CD4-positive, CD25-positive, alpha-beta regulatory T cell (primary cell): ENCODE measurements around the gene STK33. TPM values are rescaled to one million over a fixed set of nuclear protein-coding genes. Genes with fewer than 3 reads are reported as not detected.
"Not testable (repeated sequence)": the region's sequence is repeated elsewhere in the genome, so short reads cannot be mapped to it uniquely, and the experiment has no call there.

Experiments used
- ATAC-seq, 2 donors: fragments of 150-1000 bp; cut with Tn5 transposase; one replicate each; pipeline ENCODE4 v1.10.0; 2021; ENCODE audit warnings: low read depth in 2 of 2, moderate number of reproducible peaks in 2 of 2, moderate library complexity in 1 of 2
- DNase-seq, 3 donors: peaks; one replicate each; pipeline versions ENCODE4 v3.0.0 to v3.0.0-alpha.2; 2012 to 2022; ENCODE audit warnings: mixed read lengths in 1 of 3
- H3K27ac ChIP-seq: one replicate; pipeline ENCODE4 v1.7.0; 2013; ENCODE audit warnings: mild to moderate bottlenecking, low read length; ENCODE audit not compliant: insufficient read depth, poor library complexity, severe bottlenecking
- H3K27me3 ChIP-seq: one replicate; pipeline ENCODE4 v1.7.0; 2013; ENCODE audit warnings: low read length; ENCODE audit not compliant: control insufficient read depth, insufficient read depth
- H3K36me3 ChIP-seq: one replicate; pipeline ENCODE4 v1.7.0; 2013; ENCODE audit warnings: mild to moderate bottlenecking, low read length, moderate library complexity; ENCODE audit not compliant: control insufficient read depth, insufficient read depth
- H3K4me1 ChIP-seq: 2 replicates; pipeline ENCODE4 v1.7.0; 2013; ENCODE audit warnings: mild to moderate bottlenecking, low read length; ENCODE audit not compliant: insufficient read depth, control insufficient read depth, poor library complexity, severe bottlenecking
- H3K4me3 ChIP-seq: one replicate; pipeline ENCODE4 v1.7.0; 2013; ENCODE audit warnings: low read depth, mild to moderate bottlenecking, low read length, moderate library complexity
- H3K9me3 ChIP-seq, 2 experiments: 1 replicate in 1 of 2; 2 replicates in 1 of 2; pipeline ENCODE4 v1.7.0; 2013; ENCODE audit warnings: low read length in 2 of 2, mild to moderate bottlenecking in 1 of 2, moderate library complexity in 1 of 2; ENCODE audit not compliant: control insufficient read depth in 2 of 2
- H3K27ac Mint-ChIP-seq, 3 donors: one replicate each; pipeline ENCODE4 v1.8.0; 2020 to 2022; ENCODE audit warnings: mild to moderate bottlenecking in 3 of 3, mixed read lengths in 3 of 3, moderate library complexity in 2 of 3
- H3K27me3 Mint-ChIP-seq: one replicate; pipeline ENCODE4 v1.8.0; 2022; ENCODE audit warnings: mild to moderate bottlenecking, mixed read lengths
- H3K36me3 Mint-ChIP-seq: one replicate; pipeline ENCODE4 v1.8.0; 2020; ENCODE audit warnings: mixed read lengths
- H3K4me1 Mint-ChIP-seq, 4 donors: one replicate each; pipeline ENCODE4 v1.8.0; 2020 to 2022; ENCODE audit warnings: mixed read lengths in 4 of 4, mild to moderate bottlenecking in 1 of 4
- H3K4me3 Mint-ChIP-seq, 4 donors: one replicate each; pipeline ENCODE4 v1.8.0; 2020 to 2022; ENCODE audit warnings: mild to moderate bottlenecking in 4 of 4, mixed read lengths in 4 of 4, moderate library complexity in 3 of 4
- H3K9me3 Mint-ChIP-seq, 7 donors: one replicate each; pipeline ENCODE4 v1.8.0; 2020 to 2022; ENCODE audit warnings: mixed read lengths in 7 of 7, mild to moderate bottlenecking in 3 of 7, moderate library complexity in 2 of 7
- polyA plus RNA-seq, 4 donors: library from polyadenylated mRNA; unstranded; fragments of 300-500 nt; fragmentation: Illumina TruSeq; gene quantifications; one replicate each; pipeline ENCODE4 v1.2.3, GENCODE V29; 2021
- total RNA-seq: library from RNA; stranded (reverse); gene quantifications from one replicate; pipeline ENCODE4 v1.2.3, GENCODE V29; 2022

The STK33 gene
- total and polyA plus RNA-seq, 5 donors from 2014 or later: 0.44 to 0.49 TPM; not detected in 3

- H3K27ac Mint-ChIP-seq: no peak overlapping the region
- H3K27ac ChIP-seq: no peak overlapping the region
- H3K4me3 Mint-ChIP-seq: no peak overlapping the region
- H3K27me3 Mint-ChIP-seq: no peaks in the 10 kb centered on the region
- H3K4me1 Mint-ChIP-seq: no peaks in the 10 kb centered on the region
- no peaks in the 10 kb centered on the region for H3K4me1 ChIP-seq
- DNase-seq (no peak), ATAC-seq (no peak)
- no peaks in the 10 kb centered on the region for H3K36me3 Mint-ChIP-seq
- H3K27me3 ChIP-seq: no peaks in the 10 kb centered on the region
- peaks cover 0 to 6% of the 10 kb centered on the region in 2 experiments for H3K9me3 ChIP-seq
- no peak overlapping the region for H3K4me3 ChIP-seq
- H3K9me3 Mint-ChIP-seq: peaks cover 0 to 12% (median 4%) of the 10 kb centered on the region in 7 donors
- no peaks in the 10 kb centered on the region for H3K36me3 ChIP-seq
Observed at GRCh38 chr11:8501836-8502235, 92.2 kb downstream of the STK33 start.

GRCh38 chr11:8488395-8488794 is 105.6 kb downstream of the STK33 start:
- Histone ChIP-seq H3K27ac (no peak overlapping the region), H3K27me3 (no peaks in the 10 kb centered on the region), H3K4me1 (no peaks in the 10 kb centered on the region), H3K9me3 (no peaks in the 10 kb centered on the region), H3K36me3 (no peaks in the 10 kb centered on the region), H3K4me3 (no peak overlapping the region)
- Mint-ChIP-seq H3K9me3 (peaks cover 0 to 7% (median 3%) of the 10 kb centered on the region in 7 donors), H3K4me3 (no peak overlapping the region), H3K4me1 (no peaks in the 10 kb centered on the region), H3K27ac (no peak overlapping the region), H3K27me3 (no peaks in the 10 kb centered on the region), H3K36me3 (no peaks in the 10 kb centered on the region)
- ATAC-seq: no peak
- no peak for DNase-seq

GRCh38 chr11:8487261-8487660 is 106.8 kb downstream of the STK33 start:
- H3K4me1 ChIP-seq: no peaks in the 10 kb centered on the region
- Mint-ChIP-seq H3K27me3 (no peaks in the 10 kb centered on the region), H3K27ac (no peak overlapping the region), H3K9me3 (peaks cover 0 to 7% (median 0%) of the 10 kb centered on the region in 7 donors), H3K36me3 (no peaks in the 10 kb centered on the region), H3K4me1 (no peaks in the 10 kb centered on the region), H3K4me3 (no peak overlapping the region)
- no peak for DNase-seq
- H3K27me3 ChIP-seq: no peaks in the 10 kb centered on the region
- no peak overlapping the region for H3K27ac ChIP-seq
- no peaks in the 10 kb centered on the region for H3K9me3 ChIP-seq
- no peaks in the 10 kb centered on the region for H3K36me3 ChIP-seq
- no peak overlapping the region for H3K4me3 ChIP-seq
- ATAC-seq: no peak

- H3K4me1 Mint-ChIP-seq: no peaks in the 10 kb centered on the region
- peaks cover 0 to 7% (median 0%) of the 10 kb centered on the region in 7 donors for H3K9me3 Mint-ChIP-seq
- no peaks in the 10 kb centered on the region for H3K27me3 ChIP-seq
- H3K27me3 Mint-ChIP-seq: no peaks in the 10 kb centered on the region
- H3K9me3 ChIP-seq: no peaks in the 10 kb centered on the region
- DNase-seq (no peak), ATAC-seq (no peak)
- H3K36me3 ChIP-seq: no peaks in the 10 kb centered on the region
- H3K27ac ChIP-seq: no peak overlapping the region
- no peak overlapping the region for H3K4me3 Mint-ChIP-seq
- H3K4me3 ChIP-seq: no peak overlapping the region
- no peaks in the 10 kb centered on the region for H3K4me1 ChIP-seq
- H3K36me3 Mint-ChIP-seq: no peaks in the 10 kb centered on the region
- H3K27ac Mint-ChIP-seq: no peak overlapping the region
Observed at GRCh38 chr11:8484251-8484650, 109.8 kb downstream of the STK33 start.

- no peak overlapping the region for H3K27ac Mint-ChIP-seq
- H3K9me3 ChIP-seq: no peaks in the 10 kb centered on the region
- DNase-seq (no peak), ATAC-seq (no peak)
- peaks cover 4% of the 10 kb centered on the region for H3K27me3 Mint-ChIP-seq
- no peak overlapping the region for H3K4me3 ChIP-seq
- no peaks in the 10 kb centered on the region for H3K36me3 Mint-ChIP-seq
- no peak overlapping the region for H3K27ac ChIP-seq
- no peaks in the 10 kb centered on the region for H3K4me1 Mint-ChIP-seq
- no peaks in the 10 kb centered on the region for H3K27me3 ChIP-seq
- H3K36me3 ChIP-seq: no peaks in the 10 kb centered on the region
- H3K4me1 ChIP-seq: no peaks in the 10 kb centered on the region
- no peak overlapping the region for H3K4me3 Mint-ChIP-seq
- H3K9me3 Mint-ChIP-seq: no peaks in the 10 kb centered on the region
Observed at GRCh38 chr11:8480858-8481257, 113.2 kb downstream of the STK33 start.

GRCh38 chr11:8477680-8478079 is 116.3 kb downstream of the STK33 start:
- H3K9me3 ChIP-seq: no peaks in the 10 kb centered on the region
- Mint-ChIP-seq H3K36me3 (no peaks in the 10 kb centered on the region), H3K4me3 (no peak overlapping the region), H3K4me1 (no peaks in the 10 kb centered on the region), H3K27me3 (peaks cover 11% of the 10 kb centered on the region), H3K27ac (no peak overlapping the region), H3K9me3 (no peaks in the 10 kb centered on the region)
- no peaks in the 10 kb centered on the region for H3K4me1 ChIP-seq
- no peak for DNase-seq
- H3K27ac ChIP-seq: no peak overlapping the region
- ATAC-seq: no peak
- H3K4me3 ChIP-seq: no peak overlapping the region
- no peaks in the 10 kb centered on the region for H3K27me3 ChIP-seq
- H3K36me3 ChIP-seq: no peaks in the 10 kb centered on the region

GRCh38 chr11:8477151-8477550 is 116.9 kb downstream of the STK33 start:
- Mint-ChIP-seq H3K27me3 (peaks cover 11% of the 10 kb centered on the region), H3K4me3 (no peak overlapping the region)

GRCh38 chr11:8467806-8468205 is 126.2 kb downstream of the STK33 start:
- H3K4me3 Mint-ChIP-seq, H3K27me3 Mint-ChIP-seq, H3K36me3 ChIP-seq, DNase-seq, H3K4me1 Mint-ChIP-seq, H3K36me3 Mint-ChIP-seq, H3K4me3 ChIP-seq, H3K27ac ChIP-seq, ATAC-seq, H3K27ac Mint-ChIP-seq, H3K4me1 ChIP-seq, H3K27me3 ChIP-seq, H3K9me3 ChIP-seq: not testable (repeated sequence)
- peaks cover 0 to 22% (median 2%) of the 10 kb centered on the region in 7 donors for H3K9me3 Mint-ChIP-seq

More at GRCh38 chr11:8477151-8477550, 116.9 kb downstream of the STK33 start:
- no peak for ATAC-seq
- no peaks in the 10 kb centered on the region for H3K4me1 Mint-ChIP-seq
- Histone ChIP-seq H3K4me3 (no peak overlapping the region), H3K4me1 (no peaks in the 10 kb centered on the region), H3K36me3 (no peaks in the 10 kb centered on the region), H3K27me3 (no peaks in the 10 kb centered on the region), H3K27ac (no peak overlapping the region), H3K9me3 (no peaks in the 10 kb centered on the region)
- DNase-seq: no peak
- H3K27ac Mint-ChIP-seq: no peak overlapping the region
- H3K9me3 Mint-ChIP-seq: no peaks in the 10 kb centered on the region
- no peaks in the 10 kb centered on the region for H3K36me3 Mint-ChIP-seq
